ENCODE data around the gene RASAL3. TPM values are rescaled to one million over a fixed set of nuclear protein-coding genes. Genes with fewer than 3 reads are reported as not detected.

The RASAL3 gene
- total RNA-seq, 2 donors from 2014 or later: 2.3 to 3.7 TPM

DNA sequence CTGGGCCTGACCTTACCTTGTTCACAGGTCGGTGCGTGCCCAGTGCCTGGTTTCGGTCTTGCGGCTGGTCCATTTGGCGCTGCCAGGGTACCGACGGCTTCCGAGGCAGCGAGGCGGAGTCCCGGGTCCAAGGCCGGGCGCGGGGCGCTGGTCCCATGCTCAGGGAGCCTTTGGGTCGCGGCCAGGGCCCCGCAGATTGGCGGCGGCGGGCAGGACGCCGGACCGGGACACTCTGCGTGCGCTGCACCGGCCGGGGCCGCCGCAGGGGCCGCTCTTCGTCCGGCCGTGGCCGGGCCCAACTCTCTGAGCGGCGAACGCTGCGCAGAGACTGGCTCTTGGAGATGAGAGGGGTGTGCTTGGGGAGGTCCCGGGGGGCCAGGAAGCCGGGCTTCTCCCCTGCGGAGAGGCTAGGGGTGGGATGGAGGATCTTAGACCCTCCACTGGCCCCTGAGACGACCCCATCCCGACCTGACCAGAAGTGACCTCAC lies 11.2 kb downstream of the RASAL3 start:
- no peak for DNase-seq (ENCODE audit: low spot score)
- intact Hi-C loops (cut with DNase I): no loop called here

DNA sequence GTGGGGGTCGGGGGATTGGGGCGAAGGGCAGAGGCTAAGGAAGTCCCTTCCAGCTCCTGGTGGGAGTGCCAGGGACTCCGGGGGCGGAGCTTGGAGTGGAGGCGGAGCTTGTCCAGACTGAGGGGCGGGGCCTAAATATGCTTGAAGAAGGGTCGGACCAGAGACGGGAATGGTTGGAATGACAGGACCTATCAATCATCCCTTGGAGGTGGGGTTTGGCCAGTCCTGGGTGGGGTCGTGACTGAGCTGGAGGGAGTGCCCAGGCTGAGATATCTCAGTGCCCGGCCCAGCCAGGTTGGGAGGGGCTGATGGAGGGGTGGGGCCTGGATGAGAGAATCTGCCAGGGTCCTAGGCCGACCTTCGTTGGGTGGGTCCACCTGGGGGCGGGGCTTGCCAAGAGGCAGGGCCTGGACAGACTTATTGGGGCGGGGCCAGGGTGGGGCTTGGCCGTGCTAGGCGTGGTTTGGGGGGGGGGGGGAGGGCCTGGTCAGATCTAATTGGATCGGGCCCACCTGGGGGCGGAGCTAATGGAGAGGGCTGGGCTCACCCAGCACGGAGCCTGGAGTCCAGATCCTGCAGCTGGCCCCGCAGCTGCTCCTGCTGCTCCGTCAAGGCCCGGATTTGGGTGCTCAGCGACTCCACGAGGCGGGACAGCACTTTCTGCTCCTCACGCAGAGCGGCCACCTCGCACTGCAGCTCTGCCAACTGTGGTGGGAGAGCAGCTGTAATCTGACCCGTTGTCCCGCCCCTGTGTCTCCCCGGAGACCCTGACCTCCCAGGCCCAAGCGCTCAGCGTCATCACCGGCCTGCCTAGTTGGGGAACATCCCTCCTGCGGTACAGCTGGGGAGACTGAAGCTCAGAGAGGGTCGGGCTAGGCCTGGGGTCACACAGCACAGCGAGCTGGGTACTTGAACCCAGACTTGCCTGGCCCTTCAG lies 12.0 kb downstream of the RASAL3 start:
- DNase-seq (ENCODE audit: low spot score): peak; percentile 97
- intact Hi-C loops (cut with DNase I): no loop called here

GRCh38 chr19:15450528-15450890 lies 13.8 kb downstream of the RASAL3 start:
- intact Hi-C loops (cut with DNase I): no loop called here

GRCh38 chr19:15449620-15450527 lies 14.5 kb downstream of the RASAL3 start, which contains the start of gene WIZ:
WIZ (minus strand) TSS chr19:15449956; CDS start chr19:15448307, 1,649 bp downstream.
- intact Hi-C loops (cut with DNase I): no loop called here
- DNase-seq (ENCODE audit: low spot score): peak; percentile 96

More at GRCh38 chr19:15450528-15450890, 13.8 kb downstream of the RASAL3 start:
- no peak for DNase-seq (ENCODE audit: low spot score)

DNA sequence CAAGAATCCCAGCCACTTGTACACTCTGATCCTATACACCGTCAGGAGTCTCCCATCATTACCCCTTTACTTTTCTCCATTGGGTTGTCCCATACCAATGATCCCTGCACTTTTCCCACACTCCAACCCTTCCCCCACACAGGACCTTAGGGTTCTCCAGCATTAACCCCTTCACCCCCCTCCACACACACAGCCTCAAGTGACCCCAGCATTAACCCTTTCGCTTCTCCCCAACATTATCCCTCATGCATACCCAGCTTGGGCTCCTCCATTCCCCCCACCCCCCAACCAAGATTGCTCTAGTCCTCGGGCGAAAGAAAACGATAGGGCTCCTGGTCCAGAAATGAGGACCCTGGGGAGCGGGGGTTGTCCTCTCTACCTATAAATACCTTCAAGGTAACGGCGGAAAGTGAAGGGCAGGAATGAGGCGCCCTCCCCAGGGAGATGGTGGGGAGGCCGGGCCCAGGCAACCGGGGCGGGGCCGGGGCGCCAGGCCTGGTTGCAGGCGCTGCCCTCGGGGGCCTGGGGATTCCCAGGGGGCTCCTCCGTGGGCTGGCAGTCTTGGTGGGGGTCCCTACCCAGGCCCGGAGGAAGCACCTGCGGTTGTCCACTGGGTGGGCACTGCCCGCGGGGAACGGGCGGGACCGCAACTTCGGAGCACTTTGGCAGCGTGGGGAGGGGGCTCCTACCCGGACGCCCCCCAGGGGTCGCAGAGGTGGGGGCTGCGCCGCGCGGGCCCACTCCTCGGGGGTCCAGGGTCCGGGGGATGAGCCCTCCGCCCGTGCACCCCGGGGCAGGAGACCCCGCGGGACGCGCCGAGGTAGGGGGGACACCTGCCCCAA lies 15.3 kb downstream of the RASAL3 start:
- intact Hi-C loops (cut with DNase I): no loop called here
- DNase-seq (ENCODE audit: low spot score): no peak

GRCh38 chr19:15448044-15448777 lies 16.1 kb downstream of the RASAL3 start:
- no peak for DNase-seq (ENCODE audit: low spot score)
- intact Hi-C loops (cut with DNase I): no loop called here

DNA sequence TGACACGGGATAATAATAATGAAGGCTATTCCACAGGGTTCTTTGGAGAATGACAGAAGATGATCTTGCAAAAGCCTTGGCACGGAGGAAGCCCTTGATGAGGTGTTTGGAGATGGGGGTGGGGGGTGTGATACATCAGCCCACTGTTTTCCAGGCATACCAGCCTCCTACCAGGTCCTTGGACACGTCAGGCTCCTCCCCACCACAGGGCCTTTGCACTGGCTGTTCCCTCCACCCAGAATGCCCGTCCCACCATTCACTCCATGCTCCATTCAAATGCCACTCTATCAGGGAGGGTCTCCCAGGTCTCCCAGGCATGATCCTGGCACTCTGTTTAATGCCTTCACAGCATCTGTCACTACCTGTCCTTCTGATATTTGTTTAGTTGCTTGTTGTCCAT lies 17.3 kb downstream of the RASAL3 start:
- intact Hi-C loops (cut with DNase I): no loop called here
- no peak for DNase-seq (ENCODE audit: low spot score)

- intact Hi-C loops (cut with DNase I): no loop called here
- no peak for DNase-seq (ENCODE audit: low spot score)
Observed at GRCh38 chr19:15445807-15446376, 18.5 kb downstream of the RASAL3 start.

- intact Hi-C loops (cut with DNase I): no loop called here
- DNase-seq (ENCODE audit: low spot score): no peak
Observed at GRCh38 chr19:15445227-15445605, 19.1 kb downstream of the RASAL3 start.

- DNase-seq (ENCODE audit: low spot score): no peak
- intact Hi-C loops (cut with DNase I): no loop called here
Observed at GRCh38 chr19:15444505-15445226, 19.7 kb downstream of the RASAL3 start.

DNA sequence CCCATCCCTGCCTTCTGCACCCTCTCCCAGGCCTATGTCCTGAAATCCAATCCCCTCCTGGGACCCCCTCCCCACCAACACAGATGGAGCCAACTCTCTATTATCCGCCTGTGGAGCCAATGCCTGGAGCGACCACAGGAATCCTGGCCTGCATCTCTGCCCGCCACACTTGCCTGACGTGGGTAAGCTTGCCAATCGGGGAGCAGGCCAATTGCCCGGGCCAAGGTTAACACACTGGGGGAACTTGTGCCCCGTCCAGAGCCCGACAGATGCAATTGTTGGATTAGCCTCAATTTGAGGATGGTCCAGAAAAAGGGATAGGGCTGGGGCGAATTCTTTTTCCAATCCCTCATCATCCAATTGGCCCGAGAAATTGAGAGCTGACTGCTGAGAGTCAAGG lies 20.5 kb downstream of the RASAL3 start:
- intact Hi-C loops (cut with DNase I): no loop called here
- no peak for DNase-seq (ENCODE audit: low spot score)

DNA sequence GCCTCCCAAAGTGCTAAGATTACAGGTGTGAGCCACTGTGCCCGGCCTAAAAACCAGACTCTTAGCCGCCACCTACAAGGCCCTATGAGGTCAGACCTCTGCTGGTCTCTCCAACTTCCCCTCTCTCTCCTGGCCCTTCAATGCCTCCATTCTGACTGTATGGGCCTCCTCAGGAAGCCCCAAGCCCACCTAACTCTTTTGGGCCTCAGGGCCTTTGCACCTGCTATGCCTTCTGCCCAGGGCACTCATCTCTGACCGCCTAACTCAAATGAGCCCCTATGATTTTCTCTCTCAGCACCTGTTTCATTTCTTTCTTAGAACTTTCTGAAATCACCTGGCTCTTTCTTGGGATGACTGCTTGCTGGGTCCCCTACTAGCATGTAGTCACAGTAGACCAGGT lies 21.0 kb downstream of the RASAL3 start:
- intact Hi-C loops (cut with DNase I): no loop called here
- no peak for DNase-seq (ENCODE audit: low spot score)

GRCh38 chr19:15442142-15442920 lies 22.0 kb downstream of the RASAL3 start:
- DNase-seq (ENCODE audit: low spot score): no peak

GRCh38 chr19:15441317-15441716 lies 23.0 kb downstream of the RASAL3 start:
- intact Hi-C loops (cut with DNase I): no loop called here
- no peak for DNase-seq (ENCODE audit: low spot score)

More at GRCh38 chr19:15442142-15442920, 22.0 kb downstream of the RASAL3 start:
- intact Hi-C loops (cut with DNase I): no loop called here

GRCh38 chr19:15439821-15440641 lies 24.3 kb downstream of the RASAL3 start:
- intact Hi-C loops (cut with DNase I): loop anchor here in 1 of 2 donors (5.0 kb wide), 2 partner anchors 63 to 178 kb away; partner anchors contain the start of gene AKAP8
- no peak for DNase-seq (ENCODE audit: low spot score)

All from posterior vena cava (tissue), 2 donors.